Nucleus accumbens (tissue), 56 donors: ENCODE data around the gene DSTYK.

Experiments used
- DNase-seq, 56 donors: peaks; one replicate each; lab custom pipeline; 2025; lab: John Stamatoyannopoulos, UW

The DSTYK gene, protein sequence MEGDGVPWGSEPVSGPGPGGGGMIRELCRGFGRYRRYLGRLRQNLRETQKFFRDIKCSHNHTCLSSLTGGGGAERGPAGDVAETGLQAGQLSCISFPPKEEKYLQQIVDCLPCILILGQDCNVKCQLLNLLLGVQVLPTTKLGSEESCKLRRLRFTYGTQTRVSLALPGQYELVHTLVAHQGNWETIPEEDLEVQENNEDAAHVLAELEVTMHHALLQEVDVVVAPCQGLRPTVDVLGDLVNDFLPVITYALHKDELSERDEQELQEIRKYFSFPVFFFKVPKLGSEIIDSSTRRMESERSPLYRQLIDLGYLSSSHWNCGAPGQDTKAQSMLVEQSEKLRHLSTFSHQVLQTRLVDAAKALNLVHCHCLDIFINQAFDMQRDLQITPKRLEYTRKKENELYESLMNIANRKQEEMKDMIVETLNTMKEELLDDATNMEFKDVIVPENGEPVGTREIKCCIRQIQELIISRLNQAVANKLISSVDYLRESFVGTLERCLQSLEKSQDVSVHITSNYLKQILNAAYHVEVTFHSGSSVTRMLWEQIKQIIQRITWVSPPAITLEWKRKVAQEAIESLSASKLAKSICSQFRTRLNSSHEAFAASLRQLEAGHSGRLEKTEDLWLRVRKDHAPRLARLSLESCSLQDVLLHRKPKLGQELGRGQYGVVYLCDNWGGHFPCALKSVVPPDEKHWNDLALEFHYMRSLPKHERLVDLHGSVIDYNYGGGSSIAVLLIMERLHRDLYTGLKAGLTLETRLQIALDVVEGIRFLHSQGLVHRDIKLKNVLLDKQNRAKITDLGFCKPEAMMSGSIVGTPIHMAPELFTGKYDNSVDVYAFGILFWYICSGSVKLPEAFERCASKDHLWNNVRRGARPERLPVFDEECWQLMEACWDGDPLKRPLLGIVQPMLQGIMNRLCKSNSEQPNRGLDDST

DNA sequence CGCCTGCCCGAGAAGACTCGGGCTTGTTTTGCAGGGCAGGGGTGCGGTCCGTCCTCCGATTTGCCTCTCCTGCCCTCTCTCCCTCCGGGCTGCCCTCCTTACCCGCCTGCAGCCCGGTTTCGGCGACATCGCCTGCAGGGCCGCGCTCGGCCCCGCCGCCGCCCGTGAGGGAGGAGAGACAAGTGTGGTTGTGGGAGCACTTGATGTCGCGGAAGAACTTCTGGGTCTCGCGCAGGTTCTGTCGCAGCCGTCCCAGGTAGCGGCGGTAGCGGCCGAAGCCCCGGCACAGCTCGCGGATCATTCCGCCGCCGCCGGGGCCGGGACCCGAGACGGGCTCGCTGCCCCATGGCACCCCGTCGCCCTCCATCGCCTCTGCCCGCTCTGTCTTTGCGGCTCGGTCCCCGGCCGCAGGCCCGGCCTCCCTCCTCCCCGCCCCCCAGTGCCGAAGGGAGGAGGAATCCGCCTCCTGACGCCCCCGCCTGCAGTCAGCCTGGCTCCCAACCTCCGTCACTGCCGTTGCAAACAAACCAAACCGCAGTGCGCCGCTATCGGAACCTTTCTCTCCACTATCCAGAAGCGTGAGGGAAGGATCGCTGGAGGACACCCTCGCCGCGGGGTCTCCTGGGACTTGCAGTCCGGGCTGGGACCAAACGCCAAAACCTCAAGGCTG, at the start of gene DSTYK:
TSS of gene DSTYK (minus strand) at position 534 of the 670 bp plus-strand sequence. CDS start at position 367, 167 bp downstream.
- peak; percentile 64 to 97 (median 93) for DNase-seq

DNA sequence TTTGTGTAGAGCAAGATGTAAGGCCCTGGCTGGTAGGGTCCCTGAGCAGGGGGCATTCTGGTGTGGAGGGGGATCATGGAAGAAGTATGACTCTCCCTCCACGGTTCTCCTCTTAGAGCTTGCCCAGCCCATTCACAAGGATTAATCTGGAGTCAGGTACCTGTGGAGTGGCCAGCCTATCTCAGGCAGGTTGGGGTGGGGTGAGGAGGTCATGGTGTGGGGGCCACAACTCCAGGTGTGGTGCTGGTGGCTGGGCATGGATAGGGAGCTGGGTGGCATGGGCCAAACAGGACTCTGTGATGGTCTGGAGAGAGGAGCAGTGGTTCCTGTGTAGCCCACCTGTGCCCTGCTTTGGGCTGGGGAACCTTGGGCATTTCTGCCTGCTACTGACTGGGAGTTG, 48.5 kb upstream of the DSTYK start:
- DNase-seq: no peak

DNA sequence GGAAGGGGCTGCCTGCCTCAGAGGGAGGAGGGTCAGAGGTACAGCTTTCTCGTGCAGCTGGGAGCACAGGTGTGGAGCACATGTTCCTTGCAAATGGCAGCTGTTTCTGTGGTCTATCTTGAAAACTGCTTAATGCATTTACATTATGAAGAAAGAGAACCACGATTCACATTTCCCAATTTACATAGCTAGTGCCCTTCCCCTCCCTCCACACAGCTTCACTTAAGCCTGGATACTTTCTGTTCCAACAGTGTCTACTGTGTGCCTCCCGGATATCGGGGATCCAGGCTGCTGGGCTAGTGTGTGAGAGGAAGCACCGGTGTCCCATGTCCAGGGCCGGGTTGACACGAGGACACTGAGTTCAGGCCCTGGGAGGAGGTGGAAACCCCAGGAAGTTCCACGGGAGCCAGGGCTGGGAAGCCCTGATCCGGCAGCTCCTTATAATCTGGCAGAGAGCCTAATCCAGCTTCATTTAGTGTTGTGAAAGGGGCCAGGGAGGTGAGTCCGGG, 47.9 kb upstream of the DSTYK start:
- DNase-seq: peak in 1 of 56 donors; percentile 35

DNA sequence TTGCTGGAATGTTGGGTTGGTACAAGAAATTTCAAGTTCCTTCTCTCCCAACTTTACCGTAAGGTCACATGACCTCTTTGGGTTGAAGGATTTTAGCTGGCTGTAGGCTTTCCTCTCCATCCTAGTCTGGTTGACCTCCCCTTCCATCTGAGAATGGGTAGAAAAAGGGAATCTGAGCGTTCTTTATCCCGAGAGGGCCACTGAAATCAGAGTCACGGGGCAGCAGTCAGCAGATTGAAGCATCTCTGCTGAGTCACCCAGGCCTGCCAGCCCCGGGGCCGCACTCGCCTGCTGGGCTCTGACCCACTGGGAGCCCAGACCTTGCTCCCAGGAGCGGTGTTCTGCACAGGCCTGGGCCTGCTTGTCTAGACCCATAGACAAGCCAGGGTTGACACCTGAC, 47.2 kb upstream of the DSTYK start:
- DNase-seq: peak in 45 of 56 donors; percentile 25 to 88 (median 67)

DNA sequence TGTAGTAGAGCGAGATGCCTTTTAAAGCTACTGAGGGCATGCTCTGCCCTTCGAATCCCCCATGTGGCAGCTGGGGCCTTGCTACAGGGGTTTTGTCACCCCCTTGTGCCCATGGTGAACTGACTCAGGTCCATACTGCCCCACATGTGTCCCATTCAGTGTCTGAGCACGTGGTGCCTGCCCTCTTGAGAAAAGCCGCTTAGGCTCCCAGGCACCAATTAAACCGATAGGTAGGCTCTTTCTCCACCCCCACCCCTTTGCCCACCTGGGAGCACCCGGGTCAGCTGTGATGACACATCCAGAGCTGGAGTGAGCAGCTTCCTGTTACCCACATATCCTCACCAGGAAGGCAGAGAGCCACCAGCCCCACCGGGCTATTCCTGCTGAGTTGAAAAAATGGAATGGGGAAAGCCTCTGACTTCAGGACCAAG, 46.8 kb upstream of the DSTYK start:
- no peak for DNase-seq

DNA sequence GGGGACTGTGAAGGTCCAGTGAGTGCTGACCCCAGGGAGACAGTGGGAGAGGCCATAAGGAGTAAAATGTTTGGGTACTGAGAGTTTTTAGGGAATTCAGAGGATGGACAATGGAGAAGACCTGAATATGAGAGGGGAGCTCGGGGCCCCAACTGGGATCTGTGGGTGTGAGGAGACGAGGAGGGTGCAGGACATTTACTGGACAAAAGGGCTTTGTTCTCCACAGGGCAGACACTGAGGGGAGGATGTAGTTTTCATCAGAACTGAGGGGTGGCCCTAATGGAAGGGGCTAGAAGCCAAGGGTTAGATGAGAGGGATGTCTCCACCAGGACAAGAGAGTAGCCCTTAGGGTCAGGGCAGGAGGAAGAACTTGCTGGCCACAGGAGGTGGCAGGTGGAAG, 46.2 kb upstream of the DSTYK start:
- DNase-seq: peak in 17 of 56 donors; percentile 30 to 69 (median 52)

DNA sequence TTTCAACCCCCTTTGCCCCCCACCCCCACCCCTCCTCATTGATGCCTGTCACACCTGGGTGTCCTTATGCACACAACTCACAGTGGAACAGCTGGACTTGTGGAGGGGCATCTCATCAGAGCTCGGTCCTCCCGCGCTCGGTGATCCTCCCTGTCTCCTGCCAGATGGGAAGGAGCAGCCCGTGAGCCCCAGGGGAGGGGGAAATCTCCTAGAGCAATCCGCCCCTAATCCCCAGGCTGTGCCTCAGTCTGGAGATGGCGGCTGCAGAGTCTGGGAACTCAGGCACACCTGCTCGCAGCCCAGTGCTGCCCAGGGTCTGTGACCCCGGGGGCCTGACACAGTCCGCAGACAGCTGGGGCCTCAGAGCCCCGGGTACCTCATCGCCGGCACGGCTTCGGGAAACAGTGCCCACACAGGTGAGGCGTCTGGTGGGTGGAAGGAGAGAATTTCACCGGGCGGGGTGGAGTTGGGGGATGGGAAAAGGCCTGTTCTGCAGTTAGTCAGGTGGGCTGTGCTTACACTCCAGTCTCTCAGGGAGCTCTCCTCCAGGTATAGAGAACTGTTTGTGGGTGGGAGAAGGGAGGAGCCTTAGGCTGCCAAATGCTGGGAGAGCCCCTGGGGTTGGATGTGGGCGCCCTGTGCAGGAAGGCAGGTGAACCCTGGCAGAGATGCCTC, 45.6 kb upstream of the DSTYK start:
- DNase-seq: peak in 17 of 56 donors; percentile 21 to 63 (median 45)

DNA sequence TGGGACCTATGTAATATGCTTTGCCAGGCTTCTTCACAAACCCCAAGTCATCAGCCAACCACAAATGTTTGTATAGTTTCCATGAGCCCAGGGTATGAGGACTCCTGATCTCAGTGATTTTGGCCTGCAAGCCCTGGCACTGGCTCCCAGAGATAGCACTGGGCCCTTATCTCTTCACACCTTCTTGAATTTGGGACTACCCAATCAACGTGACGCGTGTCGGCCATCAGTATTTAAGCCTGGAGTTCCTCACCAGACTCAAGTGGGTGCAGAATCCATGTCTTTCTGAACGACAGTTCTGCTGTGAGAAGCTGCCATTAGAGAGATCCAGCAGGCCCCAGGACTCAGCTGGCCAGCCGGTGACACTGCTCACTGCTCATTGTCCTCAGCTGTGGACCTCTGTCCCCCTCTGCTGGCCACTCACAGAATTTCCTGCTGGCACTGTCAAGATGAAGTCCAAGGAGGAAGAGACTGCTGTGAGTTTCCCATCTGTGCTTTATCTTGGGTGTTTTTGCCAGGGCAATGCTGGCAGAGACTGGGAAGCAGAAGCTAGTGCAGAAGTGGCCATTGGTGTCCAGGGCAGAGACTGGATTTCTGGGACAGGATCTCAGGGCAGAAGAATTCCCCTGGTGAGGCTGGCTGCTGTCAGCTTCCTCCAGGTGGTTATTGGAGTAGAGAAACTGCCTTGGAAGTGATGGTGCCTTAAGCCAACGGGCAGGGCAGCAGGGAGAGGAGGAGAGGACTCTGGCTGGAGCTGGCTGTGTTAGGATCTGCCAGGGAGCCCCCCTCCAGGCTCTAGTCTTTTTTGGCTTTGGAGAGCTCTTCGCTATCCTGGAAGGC, 44.7 kb upstream of the DSTYK start:
- peak; percentile 41 to 95 (median 88) for DNase-seq

DNA sequence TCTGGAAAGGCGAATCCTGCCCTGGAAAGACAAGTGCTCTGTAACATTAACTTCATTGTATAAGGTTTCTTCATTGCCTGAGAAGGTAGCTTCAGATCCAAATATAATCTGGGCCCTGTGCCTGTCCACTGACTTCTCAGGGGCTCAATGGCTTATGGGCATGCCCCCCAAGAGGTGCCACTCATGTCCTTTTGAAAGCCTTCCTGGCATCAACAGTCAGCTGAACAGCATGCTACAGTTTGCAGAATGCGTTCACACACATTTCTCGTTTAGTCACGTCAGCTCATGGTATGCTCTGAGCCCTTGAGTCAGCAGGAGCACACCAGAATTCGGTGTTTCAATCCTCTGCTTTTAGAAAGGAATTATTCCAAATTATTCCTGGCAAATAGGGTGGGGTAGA, 40.1 kb upstream of the DSTYK start:
- DNase-seq: no peak

DNA sequence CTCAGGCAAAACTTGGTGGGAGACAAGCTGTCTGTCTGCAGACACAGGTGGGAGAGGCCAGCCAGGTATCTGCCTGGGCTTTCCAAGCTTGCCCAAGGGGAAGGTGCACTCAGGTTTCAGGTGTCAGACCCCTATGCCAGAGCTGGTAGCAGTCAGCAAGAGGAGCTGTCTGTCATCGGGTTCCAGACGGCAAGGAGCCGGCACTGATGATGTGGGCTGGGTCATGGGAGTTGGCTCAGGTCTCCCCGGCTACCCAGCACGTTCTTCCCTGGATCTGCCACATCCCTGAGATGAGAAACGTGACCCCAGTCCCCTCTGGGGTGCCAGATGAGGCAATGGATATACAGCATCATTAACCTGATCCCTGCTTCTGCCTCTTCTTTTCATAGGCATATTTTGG, 39.2 kb upstream of the DSTYK start:
- DNase-seq: no peak

DNA sequence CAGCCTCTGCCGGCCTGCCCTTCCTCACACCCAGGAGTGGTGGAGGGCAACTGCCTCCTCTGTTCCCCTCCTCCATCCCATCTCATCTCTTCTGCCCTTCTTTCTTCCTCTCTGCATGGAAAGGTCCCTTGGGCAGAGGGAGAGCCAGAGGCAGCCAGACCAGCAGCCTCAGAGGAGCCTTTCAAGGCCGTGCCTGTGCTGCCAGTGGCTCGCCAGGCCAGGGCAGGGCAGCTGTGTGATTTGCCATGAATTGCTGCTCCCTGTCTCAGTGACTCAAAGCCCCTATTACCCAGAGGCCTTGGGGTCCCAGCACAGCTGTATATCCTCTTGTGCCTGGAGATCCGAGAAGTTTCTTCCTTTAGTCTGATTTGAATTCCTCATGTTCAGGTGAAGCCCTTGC, 38.1 kb upstream of the DSTYK start:
- DNase-seq: peak in 10 of 56 donors; percentile 38 to 71 (median 60)

DNA sequence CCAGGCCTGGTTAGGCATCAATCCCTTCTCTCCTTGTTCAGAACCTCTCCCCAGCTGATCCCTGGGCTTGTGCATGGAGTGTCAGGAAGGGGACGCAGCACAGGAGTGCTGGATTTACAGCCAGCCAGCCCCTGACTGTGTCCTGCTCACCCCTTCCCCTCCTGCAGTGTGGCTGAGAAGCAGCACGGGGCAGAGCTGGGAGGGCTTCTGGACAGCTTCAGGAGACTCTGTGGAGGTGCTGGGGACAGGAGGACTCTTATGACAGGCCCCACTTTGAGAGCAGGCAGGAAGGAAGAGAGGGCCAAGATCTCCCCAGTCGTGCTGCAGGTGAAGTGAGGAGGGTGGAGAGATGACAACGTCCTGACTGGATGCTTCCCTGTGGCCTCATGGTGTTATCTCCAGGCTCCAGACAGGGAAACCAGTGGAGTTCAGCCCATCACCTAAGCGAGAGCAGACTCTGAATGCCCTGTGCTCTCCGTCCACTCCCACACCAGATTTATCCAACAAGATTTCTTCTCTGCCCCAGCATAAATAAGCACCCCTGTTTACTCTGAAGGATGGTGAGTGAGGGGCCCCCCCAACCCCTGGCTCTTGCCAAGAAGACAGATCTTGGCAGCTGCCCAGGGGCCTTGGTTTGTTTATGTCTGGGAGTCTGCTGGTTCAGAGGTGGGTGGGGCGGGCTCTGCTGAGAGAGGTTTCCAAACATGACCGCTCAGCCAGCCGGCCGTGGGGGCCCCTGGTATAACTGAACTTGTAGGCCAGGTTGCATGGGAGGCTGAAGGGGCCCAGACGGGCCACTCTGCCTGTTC, 37.5 kb upstream of the DSTYK start:
- peak in 49 of 56 donors; percentile 34 to 95 (median 69) for DNase-seq

DNA sequence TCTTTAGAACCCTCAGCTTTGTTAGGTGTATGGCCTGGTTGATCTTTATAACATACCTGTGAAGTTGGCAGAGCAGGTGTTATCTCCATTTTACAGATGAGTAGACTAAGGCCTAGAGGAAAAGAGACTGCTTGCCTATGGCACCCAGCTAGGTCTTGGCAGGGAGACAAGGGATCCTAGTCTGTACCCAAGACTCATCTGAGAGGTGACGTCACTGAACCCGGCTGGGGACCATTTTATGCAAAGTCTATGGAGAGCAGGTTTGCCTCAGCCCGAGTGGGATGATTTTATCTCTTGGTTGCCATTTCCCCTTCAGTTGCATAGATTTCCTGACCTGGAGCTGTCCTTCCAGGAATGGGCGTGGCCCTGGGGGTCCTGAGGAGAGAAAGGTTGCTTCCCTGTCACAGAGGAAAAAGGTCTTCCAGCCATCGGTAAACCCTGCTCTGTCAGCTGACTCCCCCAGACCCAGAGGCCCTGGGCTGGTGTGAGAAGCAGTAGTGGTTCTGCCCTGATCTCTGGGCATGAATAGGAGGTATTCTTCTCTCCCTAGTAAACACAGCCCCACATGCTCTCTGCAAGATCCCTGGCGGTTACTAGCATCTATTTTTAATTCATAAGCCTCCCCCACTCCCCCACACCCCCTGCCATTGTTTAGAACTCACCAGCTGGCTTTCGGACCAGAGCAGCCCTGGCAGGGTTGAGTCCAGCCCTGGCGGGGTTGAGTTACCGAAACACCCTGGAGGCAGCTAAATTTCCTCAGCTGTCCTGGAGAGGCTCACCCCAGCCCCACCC, 35.8 kb upstream of the DSTYK start:
- DNase-seq: peak in 51 of 56 donors; percentile 44 to 93 (median 78)

DNA sequence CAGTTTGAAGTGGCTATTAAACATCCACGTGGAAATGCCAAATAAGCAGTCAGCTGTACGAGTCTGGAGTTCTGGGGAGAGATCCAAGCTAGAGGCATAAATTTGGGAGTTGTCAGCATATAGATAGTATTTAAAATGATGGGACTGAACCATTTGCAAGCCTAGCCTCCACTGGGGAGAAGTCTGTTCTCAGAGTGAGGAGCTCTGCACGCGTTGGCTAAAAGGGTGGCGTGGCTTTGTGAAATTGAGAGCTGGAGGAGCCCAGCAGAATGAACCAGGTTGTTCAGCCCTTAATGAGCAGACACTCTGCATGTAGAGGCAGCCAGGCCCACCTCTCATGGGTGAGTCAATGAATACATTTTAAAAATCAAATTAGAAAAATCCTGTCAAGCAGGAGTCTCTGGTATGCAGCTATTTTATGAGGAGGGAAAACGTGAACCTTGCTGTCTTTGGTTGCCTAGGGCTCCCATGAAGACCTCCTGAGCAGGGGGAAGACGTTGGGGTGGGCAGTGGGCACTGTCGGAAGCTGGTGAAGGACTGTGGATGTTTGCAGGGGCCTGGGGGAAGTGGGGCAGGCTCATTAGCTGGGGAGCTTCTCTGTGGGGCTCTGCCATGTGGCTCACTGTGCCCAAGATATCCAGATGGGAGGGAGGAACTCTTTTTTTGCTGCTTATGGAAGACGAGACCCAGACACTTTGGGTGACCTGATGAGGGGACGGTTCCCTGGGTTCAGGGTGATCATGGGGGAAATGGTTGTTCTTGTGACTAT, 35.0 kb upstream of the DSTYK start:
- DNase-seq: no peak

DNA sequence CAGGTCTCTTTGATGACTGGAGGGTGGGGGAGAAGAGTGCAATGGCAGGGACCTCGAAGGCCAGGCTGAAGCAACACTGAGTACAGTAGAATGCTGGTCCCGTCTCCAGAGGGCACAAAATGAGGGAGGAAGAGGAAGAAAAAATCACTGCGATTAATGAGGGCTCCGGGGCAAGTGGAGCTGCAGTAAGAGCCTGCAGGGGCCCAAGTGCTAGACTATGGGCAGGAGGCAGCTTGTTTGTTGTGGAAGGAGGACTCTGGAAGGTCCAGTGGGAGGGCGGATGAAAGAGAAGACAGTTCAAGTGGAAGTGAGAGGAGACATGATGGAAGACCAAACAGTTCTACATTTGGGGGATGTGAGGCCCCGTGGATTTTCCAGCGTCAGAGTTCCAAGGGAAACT, 33.6 kb upstream of the DSTYK start:
- no peak for DNase-seq

DNA sequence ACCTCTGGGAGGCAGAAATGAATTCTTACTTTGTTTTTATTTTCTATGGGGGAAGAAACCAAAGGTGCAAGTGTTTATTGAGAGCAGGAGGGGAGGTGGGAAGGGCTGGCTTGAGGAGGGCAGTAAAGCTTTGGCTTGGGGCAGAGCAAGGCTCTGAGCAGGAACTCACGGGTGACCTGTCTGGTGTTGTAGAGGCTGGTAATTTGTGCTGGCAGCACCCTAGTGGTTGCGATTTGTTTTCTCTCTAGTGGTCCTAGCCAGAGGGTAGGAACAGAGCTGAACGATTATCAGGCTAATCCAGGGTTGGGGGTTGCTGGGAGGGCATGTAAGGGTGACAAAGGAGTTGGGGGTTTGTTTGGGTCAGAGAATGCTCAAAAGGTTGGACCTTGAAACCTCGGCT, 32.9 kb upstream of the DSTYK start:
- no peak for DNase-seq
